SK-N-SH (cell line): Measurements from ENCODE around the gene SLC26A11. TPM values are rescaled to one million over a fixed set of nuclear protein-coding genes. Genes with fewer than 3 reads are reported as not detected.

Source experiments
- CTCF ChIA-PET: fragments of 300-600, 350-600 bp; formaldehyde crosslinking; extraction: SDS; loops from one replicate; lab custom pipeline; 2021; lab: Yijun Ruan, JAX
- POLR2A ChIA-PET: fragments of 350-600 bp; sonication (Branson Sonifier 250); formaldehyde crosslinking; extraction: SDS; loops from one replicate; lab custom pipeline; 2020; ENCODE audit warnings: antibody characterized with exemption, inconsistent platforms; lab: Yijun Ruan, JAX
- DNase-seq: peaks from one replicate; pipeline ENCODE4 v3.0.0; 2012
- H2AFZ ChIP-seq: fragments of 200-600 bp; sonication (generic); 2 replicates; pipeline ENCODE4 v1.8.1; 2016; ENCODE audit warnings: antibody characterized with exemption, mild to moderate bottlenecking, low read depth
- H3F3A ChIP-seq: fragments of 200-600 bp; sonication (generic); replicated peaks from 2 replicates; pipeline ENCODE3; 2016; ENCODE audit warnings: antibody characterized with exemption, mild to moderate bottlenecking; ENCODE audit not compliant: insufficient read depth
- H3K27ac ChIP-seq, 2 experiments: fragments of 200-500 bp in 1 of 2; fragments of 200-600 bp in 1 of 2; sonication (Bioruptor generic) in 1 of 2; sonication (generic), shearing (Covaris generic) in 1 of 2; 2 replicates each; pipeline versions ENCODE4 v1.5.1 to v1.6.1; 2014 to 2016; ENCODE audit warnings: low read depth in 2 of 2, inconsistent platforms in 1 of 2, low read length in 1 of 2, mild to moderate bottlenecking in 1 of 2, mixed read lengths in 1 of 2
- H3K27me3 ChIP-seq: fragments of 200-600 bp; sonication (generic), shearing (Covaris generic); 2 replicates; pipeline ENCODE4 v1.6.1; 2016; ENCODE audit warnings: mixed run types; ENCODE audit not compliant: insufficient read depth
- H3K36me3 ChIP-seq, 2 experiments: fragments of 200-500 bp in 1 of 2; fragments of 200-600 bp in 1 of 2; sonication (Bioruptor generic) in 1 of 2; sonication (generic) in 1 of 2; replicated peaks in 1 of 2; 2 replicates each; pipeline versions ENCODE3 to v1.5.1; 2014 to 2016; ENCODE audit warnings: low read length in 1 of 2, mild to moderate bottlenecking in 1 of 2; ENCODE audit not compliant: insufficient read depth in 2 of 2, control insufficient read depth in 1 of 2
- H3K4me1 ChIP-seq, 2 experiments: fragments of 200-500 bp in 1 of 2; fragments of 200-600 bp in 1 of 2; sonication (Bioruptor generic) in 1 of 2; sonication (generic), shearing (Covaris generic) in 1 of 2; 2 replicates each; pipeline versions ENCODE4 v1.5.1 to v1.6.1; 2014 to 2016; ENCODE audit warnings: low read depth in 1 of 2, low read length in 1 of 2, mixed run types in 1 of 2; ENCODE audit not compliant: insufficient read depth in 2 of 2, control insufficient read depth in 1 of 2
- H3K4me2 ChIP-seq: fragments of 200-600 bp; sonication (generic), shearing (Covaris generic); 2 replicates; pipeline ENCODE4 v1.6.1; 2017; ENCODE audit warnings: mixed run types
- H3K4me3 ChIP-seq, 2 experiments: fragments of 200-500 bp in 1 of 2; fragments of 200-600 bp in 1 of 2; sonication (Bioruptor generic) in 1 of 2; sonication (generic), shearing (Covaris generic) in 1 of 2; 2 replicates each; pipeline versions ENCODE4 v1.5.1 to v1.8.1; 2014 to 2016; ENCODE audit warnings: low read depth in 2 of 2, inconsistent platforms in 1 of 2, low read length in 1 of 2, mild to moderate bottlenecking in 1 of 2, mixed read lengths in 1 of 2, moderate library complexity in 1 of 2
- H3K79me2 ChIP-seq: fragments of 200-600 bp; sonication (generic); 2 replicates; pipeline ENCODE4 v1.8.1; 2017; ENCODE audit warnings: mild to moderate bottlenecking; ENCODE audit not compliant: insufficient read depth
- H3K9ac ChIP-seq: fragments of 200-600 bp; sonication (generic); 2 replicates; pipeline ENCODE4 v1.6.1; 2017; ENCODE audit warnings: mixed run types
- H3K9me2 ChIP-seq: fragments of 200-600 bp; sonication (generic); 2 replicates; pipeline ENCODE4 v1.6.1; 2017; ENCODE audit warnings: mixed run types
- H3K9me3 ChIP-seq: fragments of 200-600 bp; sonication (generic); 2 replicates; pipeline ENCODE4 v1.6.1; 2017; ENCODE audit warnings: mixed run types, mild to moderate bottlenecking, moderate library complexity
- H4K20me1 ChIP-seq: fragments of 200-600 bp; sonication (generic); 2 replicates; pipeline ENCODE4 v1.6.1; 2017; ENCODE audit warnings: mild to moderate bottlenecking, mixed run types; ENCODE audit not compliant: insufficient read depth
- EP300 ChIP-seq, 2 experiments: IDR thresholded peaks; 2 replicates each; pipeline versions ENCODE4 v1.4.0 to v1.6.1; 2012; ENCODE audit warnings: borderline replicate concordance in 1 of 2, low read depth in 1 of 2, low read length in 1 of 2
- EZH2phosphoT487 ChIP-seq: fragments of 200-600 bp; sonication (generic); IDR thresholded peaks from 2 replicates; pipeline ENCODE4 v1.6.1; 2017; ENCODE audit warnings: low read depth, mixed run types, mild to moderate bottlenecking, antibody characterized with exemption, moderate library complexity, borderline replicate concordance
- FOSL2 ChIP-seq: IDR thresholded peaks from 2 replicates; pipeline ENCODE4 v1.4.0; 2012; ENCODE audit warnings: low read depth, mild to moderate bottlenecking, moderate library complexity, borderline replicate concordance
- FOXM1 ChIP-seq: IDR thresholded peaks from 2 replicates; pipeline ENCODE4 v1.4.0; 2012; ENCODE audit warnings: low read depth, mild to moderate bottlenecking
- IRF3 ChIP-seq: fragments of 150-350 bp; IDR thresholded peaks from 2 replicates; pipeline ENCODE4 v1.6.1; 2016; ENCODE audit warnings: mild to moderate bottlenecking, low read depth, low read length
- JUND ChIP-seq: IDR thresholded peaks from 2 replicates; pipeline ENCODE4 v1.4.0; 2012
- PBX3 ChIP-seq: IDR thresholded peaks from 2 replicates; pipeline ENCODE4; 2012
- RAD21 ChIP-seq: IDR thresholded peaks from 2 replicates; pipeline ENCODE4 v1.6.1; 2012; ENCODE audit warnings: mild to moderate bottlenecking, low read length
- RCOR1 ChIP-seq: fragments of 150-350 bp; IDR thresholded peaks from 2 replicates; pipeline ENCODE4 v1.6.1; 2017; ENCODE audit warnings: antibody characterized with exemption, low read length
- RXRA ChIP-seq: IDR thresholded peaks from 2 replicates; pipeline ENCODE4 v1.4.0; 2012; ENCODE audit warnings: low read depth, mild to moderate bottlenecking, borderline replicate concordance
- SIN3A ChIP-seq: IDR thresholded peaks from 2 replicates; pipeline ENCODE4 v1.6.1; 2012; ENCODE audit warnings: low read depth, mild to moderate bottlenecking, low read length, moderate library complexity, borderline replicate concordance
- SMC3 ChIP-seq: IDR thresholded peaks from 2 replicates; pipeline ENCODE4 v1.6.1; 2012; ENCODE audit warnings: low read depth, low read length, improper control_type of control experiment
- TAF1 ChIP-seq: IDR thresholded peaks from 2 replicates; pipeline ENCODE4 v1.6.1; 2012; ENCODE audit warnings: low read depth, mild to moderate bottlenecking, low read length, moderate library complexity, borderline replicate concordance
- TCF12 ChIP-seq: IDR thresholded peaks from 2 replicates; pipeline ENCODE4 v1.4.0; 2012
- USF2 ChIP-seq: fragments of 150-350 bp; IDR thresholded peaks from 2 replicates; pipeline ENCODE4 v1.6.1; 2017; ENCODE audit warnings: antibody characterized with exemption, low read length, low read depth, borderline replicate concordance
- YY1 ChIP-seq: IDR thresholded peaks from 2 replicates; pipeline ENCODE4 v1.4.0; 2012; ENCODE audit warnings: low read depth, mild to moderate bottlenecking
- WGBS: methylation state at CpG from one replicate; pipeline ENCODE4 v1.1.6; 2017; ENCODE audit warnings: low lambda C conversion rate; 5-methylcytosine and 5-hydroxymethylcytosine counted together
- polyA plus RNA-seq, 3 experiments: library from polyadenylated mRNA; depleted of rRNA; stranded (reverse); fragments of >200 nt; gene quantifications; 2 replicates each; pipeline ENCODE4 v1.2.3, GENCODE V29; 2012
- TF ChIP-seq, protein P1 (sequence below): IDR thresholded peaks from 2 replicates; pipeline ENCODE4 v1.4.0; 2012; ENCODE audit warnings: low read depth
- TF ChIP-seq, protein P2 (sequence below): IDR thresholded peaks from 2 replicates; pipeline ENCODE4 v1.4.0; 2012; ENCODE audit warnings: low read depth, borderline replicate concordance

The SLC26A11 gene
- polyA plus RNA-seq, 1 of the 3 experiments (the other 2 are of a cell fraction), result 35.9 TPM

DNA sequence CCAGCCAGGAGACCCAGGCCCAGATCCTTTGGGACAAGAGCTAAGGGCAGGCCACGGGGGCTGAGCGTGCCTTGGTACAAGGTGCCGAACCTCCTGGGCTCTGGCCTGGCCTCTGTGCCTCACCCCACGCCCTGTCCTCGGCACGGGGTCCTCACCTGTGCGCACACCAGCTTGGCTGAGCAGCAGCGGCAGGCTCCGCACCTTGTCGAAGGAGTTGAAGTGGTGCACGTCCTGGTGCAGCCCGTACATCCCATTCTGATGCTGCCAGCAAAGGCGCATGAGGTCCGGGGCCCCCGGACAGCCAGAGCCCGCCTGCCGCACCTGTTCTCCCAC is 5.4 kb upstream of the SLC26A11 start:
- H3K9me3 ChIP-seq, result no peaks in the 10 kb centered on the region
- H2AFZ ChIP-seq, result no peak overlapping the region
- no peak overlapping the region for H3K4me3 ChIP-seq
- H3F3A ChIP-seq, result peaks cover 9% of the 10 kb centered on the region
- 97% methylated on average over 12 of the region's 17 CpGs for WGBS
- H3K27ac ChIP-seq, result no peak overlapping the region
- H3K27me3 ChIP-seq, result no peaks in the 10 kb centered on the region
- no peak overlapping the region for H3K9ac ChIP-seq
- H3K9me2 ChIP-seq, result no peaks in the 10 kb centered on the region
- ChIA-PET CTCF (no interaction called here), POLR2A (no interaction called here)
- peaks cover 27 to 58% of the 10 kb centered on the region in 2 experiments for H3K36me3 ChIP-seq
- peaks cover 27% of the 10 kb centered on the region; the same call in 1 of the 2 replicates for H3K79me2 ChIP-seq
- TF ChIP-seq TCF12 (no peak), EP300 (IDR thresholded peaks at IDR 0.05; ENCODE audit: borderline replicate concordance in 1 of 2, low read depth in 1 of 2, low read length in 1 of 2) (no peak), TAF1 (no peak), IRF3 (no peak), SIN3A (no peak), FOSL2 (no peak), FOXM1 (no peak), YY1 (no peak), RAD21 (no peak), SMC3 (no peak), PBX3 (no peak)
- H3K4me2 ChIP-seq, result no peak overlapping the region
- H4K20me1 ChIP-seq, result peaks cover 19% of the 10 kb centered on the region
- peaks cover 0 to 15% of the 10 kb centered on the region in 2 experiments; a peak in 1 of 4 replicates for H3K4me1 ChIP-seq
- DNase-seq, result no peak

DNA sequence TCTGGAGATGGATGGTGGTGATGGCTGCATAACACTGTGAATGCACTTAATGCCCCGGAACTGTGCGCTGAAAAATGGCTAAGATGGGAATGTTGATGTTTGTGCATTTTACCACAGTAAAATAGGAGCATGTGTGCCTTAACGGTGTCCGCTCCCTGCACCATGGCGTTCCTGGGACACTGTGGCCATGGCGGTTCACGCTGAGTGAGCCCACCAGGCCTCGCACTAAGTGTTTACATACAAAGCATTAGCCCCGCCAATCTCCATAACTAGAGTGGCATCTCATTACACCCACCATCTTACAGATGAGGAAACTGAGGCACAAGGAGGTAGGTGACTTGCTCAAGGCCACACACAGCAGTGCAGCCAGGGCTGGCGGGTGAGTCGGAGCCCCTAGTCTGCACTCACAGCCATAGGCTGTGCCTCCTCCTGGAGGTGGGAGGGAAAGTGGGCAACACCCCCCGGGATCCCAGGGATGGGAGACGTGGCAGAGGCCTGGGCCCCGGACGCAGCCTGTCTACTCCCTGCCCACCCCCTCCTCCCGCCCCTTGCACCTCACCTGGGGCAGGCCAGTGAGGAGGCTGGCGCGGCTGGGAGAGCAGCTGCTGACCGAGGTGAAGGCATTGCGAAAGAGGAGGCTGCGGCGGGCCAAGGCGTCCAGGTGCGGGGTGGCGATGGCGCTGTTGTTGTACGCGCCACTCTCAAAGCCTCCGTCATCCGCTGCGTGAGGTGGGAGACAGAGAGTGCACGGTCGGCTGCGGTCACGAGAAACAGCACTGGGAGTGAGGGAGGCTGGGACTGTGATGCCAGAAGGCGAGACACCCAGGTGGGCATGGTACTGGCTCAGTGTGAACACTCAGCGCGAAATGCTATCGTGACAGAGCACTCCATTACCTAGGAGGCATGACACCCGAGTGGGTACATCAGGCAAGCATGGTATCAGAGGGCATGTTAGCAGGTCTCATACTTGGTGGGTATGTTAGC is 3.5 kb upstream of the SLC26A11 start:
- H3K27me3 ChIP-seq, result no peaks in the 10 kb centered on the region
- peaks cover 19% of the 10 kb centered on the region for H4K20me1 ChIP-seq
- no peaks in the 10 kb centered on the region for H3K9me2 ChIP-seq
- peaks cover 4 to 24% of the 10 kb centered on the region in 2 experiments; a peak in 1 of 4 replicates for H3K4me1 ChIP-seq
- H3F3A ChIP-seq, result peaks cover 9% of the 10 kb centered on the region
- no peak for DNase-seq
- H3K4me2 ChIP-seq, result no peak overlapping the region
- WGBS, result 98% methylated on average over 39 of the region's 40 CpGs
- no peak overlapping the region for H3K27ac ChIP-seq
- no peak overlapping the region for H2AFZ ChIP-seq
- peaks cover 20 to 38% of the 10 kb centered on the region in 2 experiments for H3K36me3 ChIP-seq
- peaks cover 43% of the 10 kb centered on the region; the same call in 1 of the 2 replicates for H3K79me2 ChIP-seq
- POLR2A ChIA-PET, result interaction anchor here (1.4 kb wide), 1 partner anchor 15 kb away, joined by 4 read pairs; no protein-coding TSS in a partner anchor
- CTCF ChIA-PET, result interaction anchor here (0.8 to 1.7 kb wide), 2 partner anchors 13 to 134 kb away, joined by 3 to 4 read pairs; no protein-coding TSS in a partner anchor
- no peak overlapping the region for H3K4me3 ChIP-seq
- no peaks in the 10 kb centered on the region for H3K9me3 ChIP-seq
- H3K9ac ChIP-seq, result no peak overlapping the region
- TF ChIP-seq EZH2phosphoT487 (no peak), USF2 (no peak), RCOR1 (no peak), RXRA (no peak), PBX3 (no peak), JUND (no peak)
- TF ChIP-seq, protein P1, sequence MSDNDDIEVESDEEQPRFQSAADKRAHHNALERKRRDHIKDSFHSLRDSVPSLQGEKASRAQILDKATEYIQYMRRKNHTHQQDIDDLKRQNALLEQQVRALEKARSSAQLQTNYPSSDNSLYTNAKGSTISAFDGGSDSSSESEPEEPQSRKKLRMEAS, result no peak
- TF ChIP-seq, protein P2, sequence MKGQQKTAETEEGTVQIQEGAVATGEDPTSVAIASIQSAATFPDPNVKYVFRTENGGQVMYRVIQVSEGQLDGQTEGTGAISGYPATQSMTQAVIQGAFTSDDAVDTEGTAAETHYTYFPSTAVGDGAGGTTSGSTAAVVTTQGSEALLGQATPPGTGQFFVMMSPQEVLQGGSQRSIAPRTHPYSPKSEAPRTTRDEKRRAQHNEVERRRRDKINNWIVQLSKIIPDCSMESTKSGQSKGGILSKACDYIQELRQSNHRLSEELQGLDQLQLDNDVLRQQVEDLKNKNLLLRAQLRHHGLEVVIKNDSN, result no peak
